NK-92 (cell line): ENCODE data around the gene TBX5.

Source experiments
- DNase-seq: peaks from one replicate; lab custom pipeline; 2025; ENCODE audit not compliant: unreplicated experiment; lab: John Stamatoyannopoulos, UW

Gene TBX5

GRCh38 chr12:114406316-114406983 lies 506 bp upstream of the TBX5 start:
- no peak for DNase-seq

GRCh38 chr12:114404926-114405518 lies 922 bp downstream of the TBX5 start:
- no peak for DNase-seq

GRCh38 chr12:114404083-114404925 lies 1.6 kb downstream of the TBX5 start:
- DNase-seq: no peak

- DNase-seq: no peak
Measured at GRCh38 chr12:114403690-114404066, 2.3 kb downstream of the TBX5 start.

GRCh38 chr12:114403011-114403689 lies 2.8 kb downstream of the TBX5 start:
- no peak for DNase-seq

GRCh38 chr12:114402084-114402717 lies 3.7 kb downstream of the TBX5 start:
- no peak for DNase-seq

- no peak for DNase-seq
Measured at GRCh38 chr12:114401328-114402083, 4.4 kb downstream of the TBX5 start.

- no peak for DNase-seq
Measured at GRCh38 chr12:114400925-114401324, 5.0 kb downstream of the TBX5 start.

GRCh38 chr12:114400361-114400811 lies 5.6 kb downstream of the TBX5 start:
- no peak for DNase-seq

GRCh38 chr12:114399664-114400211 lies 6.2 kb downstream of the TBX5 start:
- no peak for DNase-seq

GRCh38 chr12:114397978-114398881 lies 7.7 kb downstream of the TBX5 start:
- no peak for DNase-seq

- no peak for DNase-seq
Measured at GRCh38 chr12:114396869-114397719, 8.8 kb downstream of the TBX5 start.

- no peak for DNase-seq
Measured at GRCh38 chr12:114396153-114396868, 9.6 kb downstream of the TBX5 start.

GRCh38 chr12:114395755-114396152 lies 10.2 kb downstream of the TBX5 start:
- no peak for DNase-seq

GRCh38 chr12:114395233-114395632 lies 10.7 kb downstream of the TBX5 start:
- no peak for DNase-seq

- no peak for DNase-seq
Measured at GRCh38 chr12:114393569-114393968, 12.4 kb downstream of the TBX5 start.

GRCh38 chr12:114392909-114393308 lies 13.0 kb downstream of the TBX5 start:
- DNase-seq: no peak
